Rectal smooth muscle tissue (tissue), 1 donor: ENCODE data around the gene SLC6A19.

Source experiments
- H3K27ac ChIP-seq: one replicate; pipeline ENCODE4 v1.7.0; 2013; ENCODE audit warnings: low read depth, low read length, inconsistent platforms
- H3K27me3 ChIP-seq: one replicate; pipeline ENCODE4 v1.7.0; 2013; ENCODE audit warnings: low read length; ENCODE audit not compliant: control insufficient read depth, insufficient read depth
- H3K36me3 ChIP-seq: one replicate; pipeline ENCODE4 v1.7.0; 2013; ENCODE audit warnings: low read length; ENCODE audit not compliant: control insufficient read depth, insufficient read depth
- H3K4me1 ChIP-seq: one replicate; pipeline ENCODE4 v1.7.0; 2013; ENCODE audit warnings: low read length; ENCODE audit not compliant: control insufficient read depth, insufficient read depth
- H3K4me3 ChIP-seq: one replicate; pipeline ENCODE4 v1.7.0; 2013; ENCODE audit warnings: low read length
- H3K9ac ChIP-seq: one replicate; pipeline ENCODE4 v1.7.0; 2013; ENCODE audit warnings: low read length

Gene SLC6A19

GRCh38 chr5:1213508-1214162, 12.2 kb downstream of the SLC6A19 start:
- Histone ChIP-seq H3K4me3 (no peak overlapping the region), H3K9ac (no peak overlapping the region), H3K27ac (no peak overlapping the region), H3K36me3 (no peaks in the 10 kb centered on the region), H3K4me1 (no peaks in the 10 kb centered on the region), H3K27me3 (no peaks in the 10 kb centered on the region)

- Histone ChIP-seq H3K9ac (no peak overlapping the region), H3K36me3 (no peaks in the 10 kb centered on the region), H3K27me3 (no peaks in the 10 kb centered on the region), H3K4me1 (no peaks in the 10 kb centered on the region), H3K4me3 (no peak overlapping the region), H3K27ac (no peak overlapping the region)
These were observed 13.0 kb downstream of the SLC6A19 start for GRCh38 chr5:1214163-1214935.

GRCh38 chr5:1214936-1215220, 13.5 kb downstream of the SLC6A19 start:
- H3K4me1 ChIP-seq: no peaks in the 10 kb centered on the region
- H3K9ac ChIP-seq: no peak overlapping the region
- no peaks in the 10 kb centered on the region for H3K27me3 ChIP-seq
- H3K27ac ChIP-seq: no peak overlapping the region
- no peaks in the 10 kb centered on the region for H3K36me3 ChIP-seq
- H3K4me3 ChIP-seq: no peak overlapping the region

GRCh38 chr5:1215320-1216096, 14.1 kb downstream of the SLC6A19 start:
- H3K4me1 ChIP-seq: no peaks in the 10 kb centered on the region
- H3K36me3 ChIP-seq: no peaks in the 10 kb centered on the region
- no peak overlapping the region for H3K9ac ChIP-seq
- no peaks in the 10 kb centered on the region for H3K27me3 ChIP-seq
- no peak overlapping the region for H3K27ac ChIP-seq
- no peak overlapping the region for H3K4me3 ChIP-seq

- no peak overlapping the region for H3K27ac ChIP-seq
- no peak overlapping the region for H3K4me3 ChIP-seq
- H3K9ac ChIP-seq: no peak overlapping the region
- H3K36me3 ChIP-seq: no peaks in the 10 kb centered on the region
- H3K27me3 ChIP-seq: no peaks in the 10 kb centered on the region
- no peaks in the 10 kb centered on the region for H3K4me1 ChIP-seq
These were observed 15.0 kb downstream of the SLC6A19 start for GRCh38 chr5:1216211-1216917.

GRCh38 chr5:1216918-1217295, 15.5 kb downstream of the SLC6A19 start:
- Histone ChIP-seq H3K27me3 (no peaks in the 10 kb centered on the region), H3K27ac (no peak overlapping the region), H3K4me1 (no peaks in the 10 kb centered on the region), H3K4me3 (no peak overlapping the region), H3K36me3 (no peaks in the 10 kb centered on the region), H3K9ac (no peak overlapping the region)

GRCh38 chr5:1217596-1218206, 16.3 kb downstream of the SLC6A19 start:
- Histone ChIP-seq H3K36me3 (no peaks in the 10 kb centered on the region), H3K4me3 (no peak overlapping the region), H3K9ac (no peak overlapping the region), H3K27ac (no peak overlapping the region), H3K27me3 (no peaks in the 10 kb centered on the region), H3K4me1 (no peaks in the 10 kb centered on the region)

GRCh38 chr5:1218351-1219080, 17.1 kb downstream of the SLC6A19 start:
- no peak overlapping the region for H3K9ac ChIP-seq
- no peaks in the 10 kb centered on the region for H3K27me3 ChIP-seq
- no peak overlapping the region for H3K27ac ChIP-seq
- no peak overlapping the region for H3K4me3 ChIP-seq
- no peaks in the 10 kb centered on the region for H3K4me1 ChIP-seq
- no peaks in the 10 kb centered on the region for H3K36me3 ChIP-seq

- no peak overlapping the region for H3K4me3 ChIP-seq
- H3K4me1 ChIP-seq: no peaks in the 10 kb centered on the region
- H3K36me3 ChIP-seq: no peaks in the 10 kb centered on the region
- no peak overlapping the region for H3K9ac ChIP-seq
- no peaks in the 10 kb centered on the region for H3K27me3 ChIP-seq
- H3K27ac ChIP-seq: no peak overlapping the region
These were observed 17.8 kb downstream of the SLC6A19 start for GRCh38 chr5:1219098-1219767.

- no peak overlapping the region for H3K27ac ChIP-seq
- no peaks in the 10 kb centered on the region for H3K4me1 ChIP-seq
- no peak overlapping the region for H3K4me3 ChIP-seq
- H3K27me3 ChIP-seq: no peaks in the 10 kb centered on the region
- H3K9ac ChIP-seq: no peak overlapping the region
- no peaks in the 10 kb centered on the region for H3K36me3 ChIP-seq
These were observed 18.3 kb downstream of the SLC6A19 start for GRCh38 chr5:1219768-1220100.

GRCh38 chr5:1220351-1220750, 19.0 kb downstream of the SLC6A19 start:
- Histone ChIP-seq H3K36me3 (no peaks in the 10 kb centered on the region), H3K9ac (no peak overlapping the region), H3K27me3 (no peaks in the 10 kb centered on the region), H3K4me3 (no peak overlapping the region), H3K27ac (no peak overlapping the region), H3K4me1 (no peaks in the 10 kb centered on the region)
